Measurements from ENCODE around the gene MAGI2. TPM values are rescaled to one million over a fixed set of nuclear protein-coding genes. Genes with fewer than 3 reads are reported as not detected.

MAGI2 gene
- total and polyA plus RNA-seq, 2 experiments from 2014 or later = 10.4 to 26.4 TPM

GRCh38 chr7:78125884-78126283 lies 1327.6 kb downstream of the MAGI2 start:
- 0 out of 3 replicates have a peak, but pooled peaks cover 3% of the 10 kb centered on the region for H3K36me3 Mint-ChIP-seq (ENCODE audit: low read depth)
- Histone ChIP-seq H3K27ac (ENCODE audit: low read depth) (no peak overlapping the region), H3K9me2 (ENCODE audit: insufficient read depth) (no peaks in the 10 kb centered on the region), H3K4me1 (ENCODE audit: insufficient read depth) (peaks cover 22% of the 10 kb centered on the region; the same call in 1 of the 2 replicates), H3K79me2 (replicated peaks; ENCODE audit: insufficient read depth) (no peaks in the 10 kb centered on the region), H4K20me1 (replicated peaks; ENCODE audit: insufficient read depth) (no peaks in the 10 kb centered on the region), H3K4me3 (no peak overlapping the region), H3K27me3 (ENCODE audit: insufficient read depth) (no peaks in the 10 kb centered on the region), H3F3A (replicated peaks; ENCODE audit: low read depth) (no peaks in the 10 kb centered on the region), H2AFZ (no peak overlapping the region), H3K36me3 (ENCODE audit: insufficient read depth) (no peaks in the 10 kb centered on the region), H3K4me2 (no peak overlapping the region)
- H3K27me3 Mint-ChIP-seq (ENCODE audit: insufficient read depth, low read depth, poor library complexity) = no peaks in the 10 kb centered on the region
- TF ChIP-seq REST (IDR thresholded peaks at IDR 0.05; ENCODE audit: unreplicated experiment) = no peak
- no peak for TF ChIP-seq EZH2phosphoT487 (IDR thresholded peaks at IDR 0.05; ENCODE audit: unreplicated experiment)
- TF ChIP-seq EZH2 (IDR thresholded peaks at IDR 0.05; ENCODE audit: low read depth, unreplicated experiment) = no peak
- no peak overlapping the region for H3K27ac Mint-ChIP-seq
- DNase-seq (ENCODE audit: low spot score) (no peak), ATAC-seq (no peak)
- H3K9me3 Mint-ChIP-seq = no peaks in the 10 kb centered on the region
- H3K4me1 Mint-ChIP-seq = peaks cover 27% of the 10 kb centered on the region
- H3K4me3 Mint-ChIP-seq = no peak overlapping the region

GRCh38 chr7:78124216-78124615 lies 1329.3 kb downstream of the MAGI2 start:
- Mint-ChIP-seq H3K9me3 (no peaks in the 10 kb centered on the region), H3K4me3 (no peak overlapping the region), H3K27ac (no peak overlapping the region), H3K36me3 (ENCODE audit: low read depth) (0 out of 3 replicates have a peak, but pooled peaks cover 3% of the 10 kb centered on the region), H3K27me3 (ENCODE audit: insufficient read depth, low read depth, poor library complexity) (peaks cover 1% of the 10 kb centered on the region), H3K4me1 (peaks cover 13% of the 10 kb centered on the region)
- no peaks in the 10 kb centered on the region for H3F3A ChIP-seq (replicated peaks; ENCODE audit: low read depth)
- DNase-seq (ENCODE audit: low spot score) = no peak
- ATAC-seq = no peak
- no peaks in the 10 kb centered on the region for H4K20me1 ChIP-seq (replicated peaks; ENCODE audit: insufficient read depth)
- H3K9me2 ChIP-seq (ENCODE audit: insufficient read depth) = no peaks in the 10 kb centered on the region
- peaks cover 10% of the 10 kb centered on the region; the same call in 1 of the 2 replicates for H3K4me1 ChIP-seq (ENCODE audit: insufficient read depth)
- no peaks in the 10 kb centered on the region for H3K27me3 ChIP-seq (ENCODE audit: insufficient read depth)
- no peak overlapping the region for H3K4me3 ChIP-seq
- no peak overlapping the region for H2AFZ ChIP-seq
- no peak overlapping the region for H3K27ac ChIP-seq (ENCODE audit: low read depth)
- no peaks in the 10 kb centered on the region for H3K79me2 ChIP-seq (replicated peaks; ENCODE audit: insufficient read depth)
- H3K36me3 ChIP-seq (ENCODE audit: insufficient read depth) = no peaks in the 10 kb centered on the region
- no peak overlapping the region for H3K4me2 ChIP-seq
- TF ChIP-seq NANOG (IDR thresholded peaks at IDR 0.05; ENCODE audit: borderline replicate concordance) (no peak), EZH2 (IDR thresholded peaks at IDR 0.05; ENCODE audit: low read depth, unreplicated experiment) (no peak), ZNF331 (CRISPR knock-in tag; IDR thresholded peaks at IDR 0.05; ENCODE audit: low read depth) (no peak), CREB1 (CRISPR knock-in tag; IDR thresholded peaks at IDR 0.05; ENCODE audit: low read depth) (no peak), STAT1 (IDR thresholded peaks at IDR 0.05; ENCODE audit: unreplicated experiment) (no peak), JUNB (IDR thresholded peaks at IDR 0.05; ENCODE audit: unreplicated experiment) (no peak), ZNF114 (CRISPR knock-in tag; IDR thresholded peaks at IDR 0.05) (no peak), POLR2AphosphoS5 (IDR thresholded peaks at IDR 0.05; ENCODE audit: low read depth) (no peak)
- TF ChIP-seq, protein P1, sequence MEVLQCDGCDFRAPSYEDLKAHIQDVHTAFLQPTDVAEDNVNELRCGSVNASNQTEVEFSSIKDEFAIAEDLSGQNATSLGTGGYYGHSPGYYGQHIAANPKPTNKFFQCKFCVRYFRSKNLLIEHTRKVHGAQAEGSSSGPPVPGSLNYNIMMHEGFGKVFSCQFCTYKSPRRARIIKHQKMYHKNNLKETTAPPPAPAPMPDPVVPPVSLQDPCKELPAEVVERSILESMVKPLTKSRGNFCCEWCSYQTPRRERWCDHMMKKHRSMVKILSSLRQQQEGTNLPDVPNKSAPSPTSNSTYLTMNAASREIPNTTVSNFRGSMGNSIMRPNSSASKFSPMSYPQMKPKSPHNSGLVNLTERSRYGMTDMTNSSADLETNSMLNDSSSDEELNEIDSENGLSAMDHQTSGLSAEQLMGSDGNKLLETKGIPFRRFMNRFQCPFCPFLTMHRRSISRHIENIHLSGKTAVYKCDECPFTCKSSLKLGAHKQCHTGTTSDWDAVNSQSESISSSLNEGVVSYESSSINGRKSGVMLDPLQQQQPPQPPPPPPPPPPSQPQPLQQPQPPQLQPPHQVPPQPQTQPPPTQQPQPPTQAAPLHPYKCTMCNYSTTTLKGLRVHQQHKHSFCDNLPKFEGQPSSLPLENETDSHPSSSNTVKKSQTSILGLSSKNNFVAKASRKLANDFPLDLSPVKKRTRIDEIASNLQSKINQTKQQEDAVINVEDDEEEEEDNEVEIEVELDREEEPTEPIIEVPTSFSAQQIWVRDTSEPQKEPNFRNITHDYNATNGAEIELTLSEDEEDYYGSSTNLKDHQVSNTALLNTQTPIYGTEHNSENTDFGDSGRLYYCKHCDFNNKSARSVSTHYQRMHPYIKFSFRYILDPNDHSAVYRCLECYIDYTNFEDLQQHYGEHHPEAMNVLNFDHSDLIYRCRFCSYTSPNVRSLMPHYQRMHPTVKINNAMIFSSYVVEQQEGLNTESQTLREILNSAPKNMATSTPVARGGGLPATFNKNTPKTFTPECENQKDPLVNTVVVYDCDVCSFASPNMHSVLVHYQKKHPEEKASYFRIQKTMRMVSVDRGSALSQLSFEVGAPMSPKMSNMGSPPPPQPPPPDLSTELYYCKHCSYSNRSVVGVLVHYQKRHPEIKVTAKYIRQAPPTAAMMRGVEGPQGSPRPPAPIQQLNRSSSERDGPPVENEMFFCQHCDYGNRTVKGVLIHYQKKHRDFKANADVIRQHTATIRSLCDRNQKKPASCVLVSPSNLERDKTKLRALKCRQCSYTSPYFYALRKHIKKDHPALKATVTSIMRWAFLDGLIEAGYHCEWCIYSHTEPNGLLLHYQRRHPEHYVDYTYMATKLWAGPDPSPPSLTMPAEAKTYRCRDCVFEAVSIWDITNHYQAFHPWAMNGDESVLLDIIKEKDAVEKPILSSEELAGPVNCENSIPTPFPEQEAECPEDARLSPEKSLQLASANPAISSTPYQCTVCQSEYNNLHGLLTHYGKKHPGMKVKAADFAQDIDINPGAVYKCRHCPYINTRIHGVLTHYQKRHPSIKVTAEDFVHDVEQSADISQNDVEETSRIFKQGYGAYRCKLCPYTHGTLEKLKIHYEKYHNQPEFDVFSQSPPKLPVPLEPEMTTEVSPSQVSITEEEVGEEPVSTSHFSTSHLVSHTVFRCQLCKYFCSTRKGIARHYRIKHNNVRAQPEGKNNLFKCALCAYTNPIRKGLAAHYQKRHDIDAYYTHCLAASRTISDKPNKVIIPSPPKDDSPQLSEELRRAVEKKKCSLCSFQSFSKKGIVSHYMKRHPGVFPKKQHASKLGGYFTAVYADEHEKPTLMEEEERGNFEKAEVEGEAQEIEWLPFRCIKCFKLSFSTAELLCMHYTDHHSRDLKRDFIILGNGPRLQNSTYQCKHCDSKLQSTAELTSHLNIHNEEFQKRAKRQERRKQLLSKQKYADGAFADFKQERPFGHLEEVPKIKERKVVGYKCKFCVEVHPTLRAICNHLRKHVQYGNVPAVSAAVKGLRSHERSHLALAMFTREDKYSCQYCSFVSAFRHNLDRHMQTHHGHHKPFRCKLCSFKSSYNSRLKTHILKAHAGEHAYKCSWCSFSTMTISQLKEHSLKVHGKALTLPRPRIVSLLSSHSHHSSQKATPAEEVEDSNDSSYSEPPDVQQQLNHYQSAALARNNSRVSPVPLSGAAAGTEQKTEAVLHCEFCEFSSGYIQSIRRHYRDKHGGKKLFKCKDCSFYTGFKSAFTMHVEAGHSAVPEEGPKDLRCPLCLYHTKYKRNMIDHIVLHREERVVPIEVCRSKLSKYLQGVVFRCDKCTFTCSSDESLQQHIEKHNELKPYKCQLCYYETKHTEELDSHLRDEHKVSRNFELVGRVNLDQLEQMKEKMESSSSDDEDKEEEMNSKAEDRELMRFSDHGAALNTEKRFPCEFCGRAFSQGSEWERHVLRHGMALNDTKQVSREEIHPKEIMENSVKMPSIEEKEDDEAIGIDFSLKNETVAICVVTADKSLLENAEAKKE (CRISPR knock-in tag; IDR thresholded peaks at IDR 0.05) = no peak
